ENCODE measurements around the gene PROSER2.

Gene PROSER2

DNA sequence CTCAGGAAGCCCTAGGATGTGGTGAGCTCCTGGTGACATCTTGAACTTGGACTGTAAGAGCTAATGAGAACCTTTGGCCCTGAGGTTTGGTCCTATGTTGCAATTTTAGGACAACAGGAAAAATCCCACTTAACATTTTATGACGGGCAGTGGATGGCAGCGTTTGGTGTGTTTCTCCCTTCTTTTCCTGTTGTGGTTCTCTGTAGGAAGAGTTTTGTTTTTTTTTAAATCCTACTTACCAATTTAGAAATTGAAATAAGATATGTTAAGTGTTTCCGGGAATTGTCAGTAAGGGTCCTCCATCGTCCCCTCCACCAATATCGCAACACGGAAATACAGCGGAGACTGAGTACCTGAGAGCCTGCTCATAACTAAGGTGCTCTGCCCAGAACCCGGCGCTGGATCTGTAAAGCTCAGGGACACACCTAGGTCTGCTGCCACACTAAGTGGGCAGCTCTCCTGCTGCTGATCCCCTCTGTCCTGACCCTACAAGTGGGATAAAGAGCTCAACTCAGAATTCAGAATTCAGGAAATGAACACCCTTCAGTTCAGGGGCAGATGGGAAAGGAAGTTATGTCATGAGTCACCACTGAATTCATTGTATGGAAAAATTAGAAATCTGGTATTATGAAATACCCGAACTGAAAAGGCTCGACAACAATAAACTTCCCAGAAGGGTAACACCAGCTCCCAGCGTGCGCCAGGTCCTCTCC lies 9.1 kb upstream of the PROSER2 start:
- no peak for TF ChIP-seq GATA1 (IDR thresholded peaks at IDR 0.05; ENCODE audit: low read depth, low read length)
- TF ChIP-seq POLR2A (IDR thresholded peaks at IDR 0.05; ENCODE audit: low read length) = no peak
- no peak for DNase-seq

DNA sequence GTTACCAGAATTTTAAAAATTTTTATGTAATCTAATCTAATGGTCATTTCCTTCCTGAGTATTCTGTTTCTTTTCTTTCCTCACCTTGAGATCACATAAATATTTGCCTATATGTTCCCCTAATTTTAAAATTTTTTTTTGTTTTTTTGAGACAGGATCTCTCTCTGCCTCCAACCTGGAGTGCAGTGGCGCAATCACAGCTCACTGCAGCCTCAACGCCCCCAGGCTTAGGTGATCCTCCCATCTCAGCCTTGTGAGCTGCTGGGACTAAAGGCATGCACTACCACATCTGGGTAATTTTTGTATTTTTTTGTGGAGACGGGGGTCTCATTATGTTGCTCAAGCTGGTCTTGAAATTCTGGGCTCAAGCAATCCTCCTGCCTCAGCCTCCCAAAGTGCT lies 4.1 kb upstream of the PROSER2 start:
- no peak for DNase-seq

DNA sequence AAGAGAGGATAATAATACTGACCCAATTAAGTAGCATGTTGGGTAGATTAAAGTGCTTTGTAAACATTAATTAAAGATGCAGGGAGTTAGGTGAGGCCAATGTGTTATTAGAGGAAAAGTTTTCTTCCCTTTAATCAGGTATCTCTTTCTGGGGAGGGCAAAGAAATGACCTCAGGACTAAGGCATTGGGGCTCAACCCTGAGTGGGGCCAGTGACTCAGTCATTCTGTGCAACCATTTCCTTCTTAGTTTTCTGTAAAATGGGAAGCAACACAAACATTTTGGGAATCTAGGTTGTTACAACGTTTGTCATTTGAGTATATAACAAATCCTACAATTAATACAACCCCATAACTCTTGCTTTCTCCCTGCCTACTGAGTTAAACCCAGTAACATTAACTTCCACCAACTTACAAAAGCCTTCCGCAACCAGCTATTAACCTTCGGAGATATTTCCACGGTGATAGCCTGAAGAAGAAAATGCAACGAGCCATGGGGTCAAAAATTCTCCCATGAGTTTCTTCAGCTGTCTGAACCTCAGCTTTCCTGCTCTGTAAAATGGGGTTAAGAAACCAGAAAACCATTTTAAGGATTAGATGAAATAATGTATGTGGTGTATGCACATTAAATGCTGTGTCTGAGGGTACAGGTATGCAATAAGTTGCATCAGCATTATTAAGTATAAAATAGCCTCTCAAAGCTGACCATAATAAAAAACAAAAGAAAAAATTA lies 965 bp upstream of the PROSER2 start:
- no peak for DNase-seq

More for the DNA sequence above, 4.1 kb upstream of the PROSER2 start:
- no peak for TF ChIP-seq POLR2A (IDR thresholded peaks at IDR 0.05; ENCODE audit: low read length)
- no peak for TF ChIP-seq GATA1 (IDR thresholded peaks at IDR 0.05; ENCODE audit: low read depth, low read length)

DNA sequence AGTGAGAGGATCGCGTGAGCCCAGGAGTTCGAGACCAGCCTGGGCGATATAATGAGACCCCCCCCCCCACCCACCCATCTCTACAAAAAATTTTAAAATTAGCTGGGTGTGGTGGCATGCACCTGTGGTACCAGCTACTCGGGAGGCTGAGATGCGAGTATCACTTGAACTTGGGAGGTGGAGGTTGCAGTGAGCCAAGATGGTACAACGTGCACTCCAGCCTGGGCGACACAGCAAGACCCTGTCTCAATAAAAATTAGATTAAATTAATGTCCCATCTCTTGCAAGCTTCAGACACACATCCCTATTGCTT lies 391 bp upstream of the PROSER2 start:
- TF ChIP-seq POLR2A (IDR thresholded peaks at IDR 0.05; ENCODE audit: low read length) (no peak), GATA1 (IDR thresholded peaks at IDR 0.05; ENCODE audit: low read depth, low read length) (no peak)
- DNase-seq = no peak

More for the DNA sequence above, 965 bp upstream of the PROSER2 start:
- TF ChIP-seq POLR2A (IDR thresholded peaks at IDR 0.05; ENCODE audit: low read length) (no peak), GATA1 (IDR thresholded peaks at IDR 0.05; ENCODE audit: low read depth, low read length) (no peak)

DNA sequence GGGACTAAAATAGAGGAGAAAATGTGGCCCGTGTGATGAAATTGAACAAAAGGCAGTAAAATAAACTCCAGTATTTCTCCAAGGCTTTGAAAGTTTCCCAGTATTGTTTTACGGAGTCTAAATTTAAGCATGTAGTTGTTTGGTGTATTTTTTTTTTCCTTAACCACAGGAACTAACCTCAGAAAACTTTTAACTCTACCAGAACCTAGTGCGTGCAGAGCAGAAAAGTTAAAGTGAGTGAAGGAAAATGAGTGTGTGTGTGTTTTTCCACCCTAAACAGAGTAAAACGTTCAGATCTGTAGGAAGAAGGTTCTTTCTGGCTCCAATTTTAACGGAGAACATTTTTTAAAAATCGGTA lies 812 bp downstream of the PROSER2 start:
- no peak for TF ChIP-seq GATA1 (IDR thresholded peaks at IDR 0.05; ENCODE audit: low read depth, low read length)
- no peak for TF ChIP-seq POLR2A (IDR thresholded peaks at IDR 0.05; ENCODE audit: low read length)
- DNase-seq = peak in 1 of 2 experiments; percentile 36

DNA sequence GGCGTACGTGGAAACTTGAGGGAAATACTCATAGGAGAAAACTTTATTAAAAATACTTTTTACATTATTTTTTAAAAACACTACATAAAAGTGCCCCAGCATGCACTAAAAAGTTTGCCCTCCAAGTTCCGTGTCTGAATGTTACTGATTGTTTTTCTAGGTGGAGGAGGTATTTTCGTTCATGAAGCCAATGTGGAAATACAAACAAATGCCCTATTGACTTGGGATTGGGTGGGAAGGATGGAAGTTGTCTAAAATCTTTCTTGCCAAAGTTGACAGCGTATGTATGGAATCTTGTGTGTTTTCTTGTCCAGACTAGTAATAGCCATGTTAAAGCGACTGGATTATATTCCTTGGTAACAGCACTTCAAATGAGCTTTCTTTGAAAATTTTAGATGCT lies 1.2 kb downstream of the PROSER2 start:
- DNase-seq = peak in 1 of 2 experiments; percentile 36
- TF ChIP-seq POLR2A (IDR thresholded peaks at IDR 0.05; ENCODE audit: low read length) (no peak), GATA1 (IDR thresholded peaks at IDR 0.05; ENCODE audit: low read depth, low read length) (no peak)

DNA sequence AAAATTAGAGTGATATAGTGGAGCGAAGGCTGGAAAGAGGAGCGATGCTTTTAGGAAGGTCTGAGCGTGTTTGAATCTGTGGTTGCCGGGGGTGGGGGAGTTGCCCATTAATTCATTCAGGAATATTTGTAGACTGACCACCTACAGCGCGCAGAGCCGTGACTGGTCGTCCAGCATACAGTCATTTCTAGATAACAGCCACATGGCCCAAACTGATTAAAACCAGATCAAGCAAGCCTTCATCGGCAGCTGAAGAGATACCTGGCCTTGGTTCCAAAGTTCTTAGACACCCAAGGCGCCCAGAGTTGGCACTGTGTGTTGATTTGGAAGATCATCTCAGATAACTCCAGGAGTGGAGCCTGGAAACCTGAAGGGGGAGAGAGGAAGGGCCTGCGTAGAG lies 1.7 kb downstream of the PROSER2 start:
- DNase-seq = peak; percentile 65 to 85
- TF ChIP-seq POLR2A (IDR thresholded peaks at IDR 0.05; ENCODE audit: low read length) = no peak
- no peak for TF ChIP-seq GATA1 (IDR thresholded peaks at IDR 0.05; ENCODE audit: low read depth, low read length)

DNA sequence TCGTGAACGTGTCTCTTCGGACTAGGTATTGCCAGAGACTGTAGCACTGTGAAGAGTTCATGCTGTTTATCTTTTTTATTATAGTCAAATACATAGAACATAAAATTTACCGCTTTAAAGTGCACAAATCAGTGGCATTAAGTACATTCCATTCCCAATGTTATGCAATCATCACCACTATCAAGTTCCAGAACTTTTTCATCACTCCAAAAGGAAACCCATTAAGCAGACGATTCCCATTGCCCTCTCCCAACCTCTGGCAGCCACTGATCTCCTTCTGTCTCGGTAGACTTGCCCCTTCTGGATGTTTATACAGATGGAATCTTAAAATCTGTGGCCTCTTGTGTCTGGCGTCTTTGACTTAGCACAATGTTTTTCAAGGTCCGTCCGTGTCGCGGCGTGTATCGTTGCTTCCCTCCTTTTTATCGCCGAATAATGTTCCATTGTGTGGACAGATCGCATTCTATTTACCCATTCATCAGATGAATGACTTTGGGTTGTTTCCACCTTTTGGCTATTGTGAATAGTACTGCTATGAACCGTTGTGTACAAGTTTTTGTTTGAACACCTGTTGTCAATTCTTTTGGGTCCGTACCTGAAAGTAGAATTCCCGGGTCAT lies 2.7 kb downstream of the PROSER2 start:
- no peak for DNase-seq
- no peak for TF ChIP-seq GATA1 (IDR thresholded peaks at IDR 0.05; ENCODE audit: low read depth, low read length)
- TF ChIP-seq POLR2A (IDR thresholded peaks at IDR 0.05; ENCODE audit: low read length) = no peak

DNA sequence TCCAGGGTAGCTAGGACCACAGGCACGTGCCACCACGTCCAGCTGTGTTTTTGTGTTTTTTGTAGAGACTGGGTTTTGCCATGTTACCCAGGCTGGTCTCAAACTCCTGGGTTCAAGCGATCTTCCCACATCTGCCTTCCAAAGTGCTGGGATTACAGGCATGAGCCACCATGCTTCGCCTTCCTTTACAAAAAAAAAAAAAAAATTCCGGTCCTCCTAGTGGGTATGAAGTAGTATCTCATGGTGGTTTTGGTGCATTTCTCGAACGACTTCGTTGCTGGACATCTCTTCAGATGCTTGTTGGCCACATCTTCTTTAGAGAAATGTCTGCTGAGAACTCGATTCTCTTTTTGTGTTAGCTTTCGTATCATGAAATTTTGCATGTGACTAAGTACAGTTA lies 3.9 kb downstream of the PROSER2 start:
- no peak for DNase-seq
- TF ChIP-seq POLR2A (IDR thresholded peaks at IDR 0.05; ENCODE audit: low read length) = no peak
- no peak for TF ChIP-seq GATA1 (IDR thresholded peaks at IDR 0.05; ENCODE audit: low read depth, low read length)

DNA sequence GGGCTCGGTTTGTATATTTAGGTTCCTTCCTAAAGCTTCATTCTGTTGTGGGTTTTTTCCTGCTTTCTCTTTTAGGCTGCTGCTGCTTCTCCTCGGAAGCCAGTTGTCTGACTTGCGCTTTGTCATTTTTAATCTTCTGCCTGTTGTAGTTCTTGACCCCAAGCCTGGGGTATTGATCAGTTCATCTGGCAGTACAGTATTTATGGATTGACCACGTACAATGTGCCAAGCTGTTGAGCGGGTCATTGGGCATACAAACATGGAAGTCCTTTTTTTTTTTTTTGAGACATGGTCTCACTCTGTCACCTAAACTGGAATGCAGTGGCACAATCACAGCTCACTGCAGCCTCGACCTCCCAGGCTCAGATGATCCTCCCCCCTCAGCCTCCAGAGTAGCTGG lies 4.3 kb downstream of the PROSER2 start:
- no peak for DNase-seq
- TF ChIP-seq GATA1 (IDR thresholded peaks at IDR 0.05; ENCODE audit: low read depth, low read length) (no peak), POLR2A (IDR thresholded peaks at IDR 0.05; ENCODE audit: low read length) (no peak)

DNA sequence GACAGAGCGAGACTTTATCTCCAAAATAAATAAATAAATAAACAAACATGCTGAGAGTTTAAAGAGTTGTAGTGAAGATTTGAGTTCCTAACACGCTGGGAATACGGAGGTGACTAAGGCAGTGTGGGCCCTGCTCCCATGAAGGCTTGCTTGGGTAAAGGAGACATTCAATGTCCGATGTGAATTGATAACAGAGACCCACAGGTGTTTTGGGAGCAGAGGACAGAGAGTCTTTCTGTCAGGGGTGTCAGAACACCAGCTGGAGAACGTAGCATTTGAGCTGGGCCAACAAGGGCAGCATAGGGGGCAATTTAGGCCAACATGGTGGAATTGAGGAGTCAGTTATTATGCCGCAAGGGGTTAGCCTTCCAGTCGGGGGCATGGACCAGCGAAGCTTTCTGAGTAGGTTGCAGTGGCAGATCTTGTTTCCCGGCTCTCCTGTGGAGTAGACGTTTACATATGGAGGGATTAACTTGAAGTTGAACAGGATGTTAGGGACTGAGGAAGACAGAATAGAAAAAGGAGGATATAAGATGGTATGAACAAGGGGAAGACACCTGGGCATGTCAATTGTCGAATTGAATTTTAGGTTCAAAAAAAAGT lies 5.6 kb downstream of the PROSER2 start:
- DNase-seq = no peak

DNA sequence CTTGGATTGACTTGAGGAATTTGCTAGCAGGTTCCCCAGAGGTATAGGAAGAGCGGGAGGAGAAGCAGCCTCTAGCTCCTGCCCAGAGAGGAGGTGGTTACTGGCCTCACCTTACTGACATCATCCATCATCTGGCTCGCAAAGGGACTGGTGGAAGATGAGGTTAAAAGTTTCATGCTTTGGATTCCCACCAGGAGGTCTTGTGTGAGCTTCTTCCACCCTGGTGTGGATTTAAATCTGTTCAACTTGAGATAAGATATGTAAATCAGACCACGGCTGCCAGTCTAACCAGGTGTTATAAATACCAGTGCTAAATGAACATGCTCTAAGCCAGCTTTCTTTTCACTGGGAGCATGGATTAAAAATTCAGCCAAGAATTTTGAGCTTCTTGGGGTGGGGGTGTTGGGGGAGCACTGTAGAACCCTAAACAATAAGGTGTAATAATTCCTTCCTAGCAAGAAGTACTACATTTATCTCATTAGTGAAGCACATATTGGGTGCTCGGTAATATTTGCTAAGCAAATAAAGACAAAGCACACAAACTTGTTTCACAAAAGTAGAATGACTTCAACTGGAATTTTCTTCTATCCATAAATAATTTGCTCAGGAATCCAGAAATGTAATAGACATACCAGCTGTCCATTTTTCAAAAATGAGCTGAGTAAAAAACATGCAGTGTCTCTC lies 7.8 kb downstream of the PROSER2 start:
- DNase-seq = no peak
- TF ChIP-seq GATA1 (IDR thresholded peaks at IDR 0.05; ENCODE audit: low read depth, low read length) = no peak
- no peak for TF ChIP-seq POLR2A (IDR thresholded peaks at IDR 0.05; ENCODE audit: low read length)

More for the DNA sequence above, 5.6 kb downstream of the PROSER2 start:
- TF ChIP-seq POLR2A (IDR thresholded peaks at IDR 0.05; ENCODE audit: low read length) = no peak
- no peak for TF ChIP-seq GATA1 (IDR thresholded peaks at IDR 0.05; ENCODE audit: low read depth, low read length)

DNA sequence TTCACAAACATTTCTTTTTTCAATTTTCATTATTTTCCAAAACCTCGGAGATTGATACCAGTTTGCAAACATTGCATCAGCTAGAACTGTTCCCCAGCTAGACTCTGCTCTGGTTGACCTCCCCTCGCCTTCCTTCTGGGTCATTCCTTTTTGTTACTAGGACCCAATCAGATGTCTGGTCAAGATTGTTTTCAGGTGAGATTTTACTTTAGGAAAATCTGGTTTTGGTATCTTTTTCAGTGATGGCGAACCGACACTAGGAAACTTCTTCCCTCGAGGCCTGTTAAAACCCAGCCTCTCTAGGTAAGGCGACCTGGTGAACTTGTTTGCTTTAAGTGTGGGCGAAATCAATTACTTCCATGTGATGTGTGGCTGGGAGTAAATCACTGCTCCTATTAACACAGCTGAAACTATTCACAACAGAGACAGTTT lies 8.4 kb downstream of the PROSER2 start:
- no peak for DNase-seq
- no peak for TF ChIP-seq GATA1 (IDR thresholded peaks at IDR 0.05; ENCODE audit: low read depth, low read length)
- no peak for TF ChIP-seq POLR2A (IDR thresholded peaks at IDR 0.05; ENCODE audit: low read length)

DNA sequence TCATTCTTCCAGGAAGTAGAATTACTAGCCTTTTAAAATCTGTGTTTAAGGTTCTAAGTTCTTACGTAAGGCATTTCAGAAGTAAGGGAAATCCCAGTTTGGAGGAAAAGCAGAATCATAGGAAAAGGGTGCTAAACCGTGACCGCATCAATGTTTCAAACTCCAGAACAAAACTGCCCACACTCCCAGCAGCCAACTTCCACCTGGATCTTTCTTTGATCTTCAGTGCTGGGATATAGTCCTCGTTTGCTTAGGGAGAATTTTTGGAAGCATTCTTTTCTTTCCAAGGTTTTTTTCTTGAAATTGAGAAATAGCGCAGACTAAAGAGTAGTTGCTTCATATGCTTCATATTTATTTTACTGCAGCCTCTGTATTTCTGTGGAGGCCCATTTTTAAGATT lies 8.9 kb downstream of the PROSER2 start:
- DNase-seq = no peak
- TF ChIP-seq GATA1 (IDR thresholded peaks at IDR 0.05; ENCODE audit: low read depth, low read length) (no peak), POLR2A (IDR thresholded peaks at IDR 0.05; ENCODE audit: low read length) (no peak)
